ENCODE results near the gene C1QTNF8.

C1QTNF8 gene

DNA sequence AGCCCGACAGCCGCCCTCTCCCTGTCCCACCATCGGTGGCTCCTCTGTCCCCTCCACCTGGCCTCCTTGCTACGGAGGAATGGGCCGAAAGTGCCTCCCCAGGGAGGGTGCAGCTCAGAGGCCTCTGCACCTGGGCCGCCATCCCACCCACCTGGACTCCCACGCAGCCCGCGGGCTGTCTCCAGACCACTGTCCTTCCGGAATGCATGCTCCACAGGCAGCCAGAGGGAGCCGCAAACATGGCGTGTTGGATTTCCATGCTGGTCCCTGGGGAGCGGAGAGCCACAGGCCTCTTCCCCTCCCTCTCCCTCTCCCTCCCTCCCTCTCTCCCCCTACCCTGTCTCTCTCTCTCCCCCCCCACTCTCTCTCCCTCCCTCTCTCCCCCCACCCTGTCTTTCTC lies 20.5 kb downstream of the C1QTNF8 start (continued):
- TF ChIP-seq ZIC2 (tag by site-specific recombination; IDR thresholded peaks at IDR 0.05) (no peak), ZNF830 (tag by site-specific recombination; IDR thresholded peaks at IDR 0.05; ENCODE audit: low read depth) (no peak), ZNF354C (tag by site-specific recombination; IDR thresholded peaks at IDR 0.05; ENCODE audit: borderline replicate concordance, low read depth) (no peak), ZNF600 (tag by site-specific recombination; IDR thresholded peaks at IDR 0.05) (peak; percentile 90), ZNF2 (tag by site-specific recombination; IDR thresholded peaks at IDR 0.05) (no peak), ZNF626 (tag by site-specific recombination; IDR thresholded peaks at IDR 0.05) (no peak)
- TF ChIP-seq, protein P1, sequence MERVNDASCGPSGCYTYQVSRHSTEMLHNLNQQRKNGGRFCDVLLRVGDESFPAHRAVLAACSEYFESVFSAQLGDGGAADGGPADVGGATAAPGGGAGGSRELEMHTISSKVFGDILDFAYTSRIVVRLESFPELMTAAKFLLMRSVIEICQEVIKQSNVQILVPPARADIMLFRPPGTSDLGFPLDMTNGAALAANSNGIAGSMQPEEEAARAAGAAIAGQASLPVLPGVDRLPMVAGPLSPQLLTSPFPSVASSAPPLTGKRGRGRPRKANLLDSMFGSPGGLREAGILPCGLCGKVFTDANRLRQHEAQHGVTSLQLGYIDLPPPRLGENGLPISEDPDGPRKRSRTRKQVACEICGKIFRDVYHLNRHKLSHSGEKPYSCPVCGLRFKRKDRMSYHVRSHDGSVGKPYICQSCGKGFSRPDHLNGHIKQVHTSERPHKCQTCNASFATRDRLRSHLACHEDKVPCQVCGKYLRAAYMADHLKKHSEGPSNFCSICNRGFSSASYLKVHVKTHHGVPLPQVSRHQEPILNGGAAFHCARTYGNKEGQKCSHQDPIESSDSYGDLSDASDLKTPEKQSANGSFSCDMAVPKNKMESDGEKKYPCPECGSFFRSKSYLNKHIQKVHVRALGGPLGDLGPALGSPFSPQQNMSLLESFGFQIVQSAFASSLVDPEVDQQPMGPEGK (tag by site-specific recombination; IDR thresholded peaks at IDR 0.05): peak; percentile 29; the same call in 1 of the 2 replicates

DNA sequence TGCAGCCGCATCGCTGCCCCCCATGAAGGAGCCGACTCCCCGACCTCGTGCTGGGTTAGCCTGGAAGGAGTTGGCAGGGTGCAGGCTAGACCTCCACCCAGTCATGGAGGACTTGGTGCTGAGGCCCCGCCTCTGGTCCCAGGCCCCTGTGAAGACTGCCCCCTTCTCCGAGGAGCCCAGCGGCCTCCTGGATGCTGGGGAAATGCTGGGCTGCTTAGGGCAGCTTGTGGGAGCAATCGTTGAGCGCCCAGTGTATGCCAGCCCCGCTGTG lies 21.7 kb downstream of the C1QTNF8 start:
- TF ChIP-seq ZNF548 (tag by site-specific recombination; IDR thresholded peaks at IDR 0.05): no peak
- no peak for TF ChIP-seq ZNF529 (tag by site-specific recombination; IDR thresholded peaks at IDR 0.05; ENCODE audit: insufficient replicate concordance)
- no peak for TF ChIP-seq YY1 (tag by site-specific recombination; IDR thresholded peaks at IDR 0.05)
- no peak for TF ChIP-seq ZNF404 (tag by site-specific recombination; IDR thresholded peaks at IDR 0.05)
- no peak for TF ChIP-seq ZFHX2 (tag by site-specific recombination; conservative IDR thresholded peaks at IDR 0.05)
- TF ChIP-seq, protein P2, sequence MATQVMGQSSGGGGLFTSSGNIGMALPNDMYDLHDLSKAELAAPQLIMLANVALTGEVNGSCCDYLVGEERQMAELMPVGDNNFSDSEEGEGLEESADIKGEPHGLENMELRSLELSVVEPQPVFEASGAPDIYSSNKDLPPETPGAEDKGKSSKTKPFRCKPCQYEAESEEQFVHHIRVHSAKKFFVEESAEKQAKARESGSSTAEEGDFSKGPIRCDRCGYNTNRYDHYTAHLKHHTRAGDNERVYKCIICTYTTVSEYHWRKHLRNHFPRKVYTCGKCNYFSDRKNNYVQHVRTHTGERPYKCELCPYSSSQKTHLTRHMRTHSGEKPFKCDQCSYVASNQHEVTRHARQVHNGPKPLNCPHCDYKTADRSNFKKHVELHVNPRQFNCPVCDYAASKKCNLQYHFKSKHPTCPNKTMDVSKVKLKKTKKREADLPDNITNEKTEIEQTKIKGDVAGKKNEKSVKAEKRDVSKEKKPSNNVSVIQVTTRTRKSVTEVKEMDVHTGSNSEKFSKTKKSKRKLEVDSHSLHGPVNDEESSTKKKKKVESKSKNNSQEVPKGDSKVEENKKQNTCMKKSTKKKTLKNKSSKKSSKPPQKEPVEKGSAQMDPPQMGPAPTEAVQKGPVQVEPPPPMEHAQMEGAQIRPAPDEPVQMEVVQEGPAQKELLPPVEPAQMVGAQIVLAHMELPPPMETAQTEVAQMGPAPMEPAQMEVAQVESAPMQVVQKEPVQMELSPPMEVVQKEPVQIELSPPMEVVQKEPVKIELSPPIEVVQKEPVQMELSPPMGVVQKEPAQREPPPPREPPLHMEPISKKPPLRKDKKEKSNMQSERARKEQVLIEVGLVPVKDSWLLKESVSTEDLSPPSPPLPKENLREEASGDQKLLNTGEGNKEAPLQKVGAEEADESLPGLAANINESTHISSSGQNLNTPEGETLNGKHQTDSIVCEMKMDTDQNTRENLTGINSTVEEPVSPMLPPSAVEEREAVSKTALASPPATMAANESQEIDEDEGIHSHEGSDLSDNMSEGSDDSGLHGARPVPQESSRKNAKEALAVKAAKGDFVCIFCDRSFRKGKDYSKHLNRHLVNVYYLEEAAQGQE (tag by site-specific recombination; IDR thresholded peaks at IDR 0.05): no peak
- TF ChIP-seq ZNF121 (tag by site-specific recombination; IDR thresholded peaks at IDR 0.05): no peak
- no peak for TF ChIP-seq ZNF830 (tag by site-specific recombination; IDR thresholded peaks at IDR 0.05; ENCODE audit: low read depth)
- TF ChIP-seq, protein P3, sequence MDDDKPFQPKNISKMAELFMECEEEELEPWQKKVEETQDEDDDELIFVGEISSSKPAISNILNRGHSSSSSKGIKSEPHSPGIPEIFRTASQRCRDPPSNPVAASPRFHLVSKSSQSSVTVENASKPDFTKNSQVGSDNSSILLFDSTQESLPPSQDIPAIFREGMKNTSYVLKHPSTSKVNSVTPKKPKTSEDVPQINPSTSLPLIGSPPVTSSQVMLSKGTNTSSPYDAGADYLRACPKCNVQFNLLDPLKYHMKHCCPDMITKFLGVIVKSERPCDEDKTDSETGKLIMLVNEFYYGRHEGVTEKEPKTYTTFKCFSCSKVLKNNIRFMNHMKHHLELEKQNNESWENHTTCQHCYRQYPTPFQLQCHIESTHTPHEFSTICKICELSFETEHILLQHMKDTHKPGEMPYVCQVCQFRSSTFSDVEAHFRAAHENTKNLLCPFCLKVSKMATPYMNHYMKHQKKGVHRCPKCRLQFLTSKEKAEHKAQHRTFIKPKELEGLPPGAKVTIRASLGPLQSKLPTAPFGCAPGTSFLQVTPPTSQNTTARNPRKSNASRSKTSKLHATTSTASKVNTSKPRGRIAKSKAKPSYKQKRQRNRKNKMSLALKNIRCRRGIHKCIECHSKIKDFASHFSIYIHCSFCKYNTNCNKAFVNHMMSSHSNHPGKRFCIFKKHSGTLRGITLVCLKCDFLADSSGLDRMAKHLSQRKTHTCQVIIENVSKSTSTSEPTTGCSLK (tag by site-specific recombination; IDR thresholded peaks at IDR 0.05): no peak
- TF ChIP-seq ZNF549 (tag by site-specific recombination; IDR thresholded peaks at IDR 0.05): no peak
- TF ChIP-seq ZNF624 (tag by site-specific recombination; IDR thresholded peaks at IDR 0.05): no peak
- TF ChIP-seq ZNF221 (tag by site-specific recombination; IDR thresholded peaks at IDR 0.05; ENCODE audit: borderline replicate concordance): no peak
- TF ChIP-seq ZNF571 (tag by site-specific recombination; IDR thresholded peaks at IDR 0.05): no peak
- TF ChIP-seq, protein P4, sequence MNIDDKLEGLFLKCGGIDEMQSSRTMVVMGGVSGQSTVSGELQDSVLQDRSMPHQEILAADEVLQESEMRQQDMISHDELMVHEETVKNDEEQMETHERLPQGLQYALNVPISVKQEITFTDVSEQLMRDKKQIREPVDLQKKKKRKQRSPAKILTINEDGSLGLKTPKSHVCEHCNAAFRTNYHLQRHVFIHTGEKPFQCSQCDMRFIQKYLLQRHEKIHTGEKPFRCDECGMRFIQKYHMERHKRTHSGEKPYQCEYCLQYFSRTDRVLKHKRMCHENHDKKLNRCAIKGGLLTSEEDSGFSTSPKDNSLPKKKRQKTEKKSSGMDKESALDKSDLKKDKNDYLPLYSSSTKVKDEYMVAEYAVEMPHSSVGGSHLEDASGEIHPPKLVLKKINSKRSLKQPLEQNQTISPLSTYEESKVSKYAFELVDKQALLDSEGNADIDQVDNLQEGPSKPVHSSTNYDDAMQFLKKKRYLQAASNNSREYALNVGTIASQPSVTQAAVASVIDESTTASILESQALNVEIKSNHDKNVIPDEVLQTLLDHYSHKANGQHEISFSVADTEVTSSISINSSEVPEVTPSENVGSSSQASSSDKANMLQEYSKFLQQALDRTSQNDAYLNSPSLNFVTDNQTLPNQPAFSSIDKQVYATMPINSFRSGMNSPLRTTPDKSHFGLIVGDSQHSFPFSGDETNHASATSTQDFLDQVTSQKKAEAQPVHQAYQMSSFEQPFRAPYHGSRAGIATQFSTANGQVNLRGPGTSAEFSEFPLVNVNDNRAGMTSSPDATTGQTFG (tag by site-specific recombination; IDR thresholded peaks at IDR 0.05; ENCODE audit: borderline replicate concordance): no peak
- no peak for TF ChIP-seq ZEB2 (tag by site-specific recombination; IDR thresholded peaks at IDR 0.05)
- TF ChIP-seq ZNF426 (tag by site-specific recombination; IDR thresholded peaks at IDR 0.05): no peak
- TF ChIP-seq HOXD13 (CRISPR knock-in tag; IDR thresholded peaks at IDR 0.05; ENCODE audit: borderline replicate concordance): no peak
- TF ChIP-seq ZNF585B (tag by site-specific recombination; IDR thresholded peaks at IDR 0.05): no peak
- TF ChIP-seq SP2 (tag by site-specific recombination; IDR thresholded peaks at IDR 0.05): no peak
- no peak for TF ChIP-seq ZNF416 (tag by site-specific recombination; IDR thresholded peaks at IDR 0.05)
- Histone ChIP-seq H3K4me1 (ENCODE audit: control insufficient read depth, insufficient read depth, low read length) (peaks cover 12% of the 10 kb centered on the region), H3K4me3 (ENCODE audit: low read depth, low read length) (no peak overlapping the region), H3K9me3 (ENCODE audit: control insufficient read depth, insufficient read depth, low read depth, low read length) (no peaks in the 10 kb centered on the region), H3K27ac (ENCODE audit: extremely low read depth, low read depth, low read length) (no peak overlapping the region), H3K36me3 (ENCODE audit: control insufficient read depth in 2 of 2, insufficient read depth in 1 of 2, low read length in 2 of 2) (no peaks in the 10 kb centered on the region)
- CTCF ChIA-PET: interaction anchor here (1.4 kb wide), 2 partner anchors 19 to 29 kb away, joined by 5 to 6 read pairs; no protein-coding TSS in a partner anchor
- POLR2A ChIA-PET: no interaction called here
